Mesenteric fat pad (tissue), 1 donor: Measurements from ENCODE around the gene RERE. TPM values are rescaled to one million over a fixed set of nuclear protein-coding genes. Genes with fewer than 3 reads are reported as not detected.

Source experiments
- DNase-seq: peaks from one replicate; pipeline ENCODE4 v3.0.0-alpha.2; 2020; ENCODE audit warnings: low spot score
- total RNA-seq: library from RNA; stranded (reverse); fragmentation: NEBNext Ultra II Directional; extraction: Animal tissue kit (Norgen Biotek cat#: 25700); gene quantifications from one replicate; pipeline ENCODE4 v1.2.1, GENCODE V29; 2021
- donor health status: DM: yes; HTN: yes; CAD: no.

RERE gene
- total RNA-seq, 1 donor from 2014 or later, result 120 TPM

- no peak for DNase-seq
Measured at GRCh38 chr1:8415526-8416278, 401.7 kb downstream of the RERE start.

GRCh38 chr1:8412183-8412831 lies 405.1 kb downstream of the RERE start:
- no peak for DNase-seq

GRCh38 chr1:8411803-8412182 lies 405.6 kb downstream of the RERE start:
- DNase-seq, result no peak

GRCh38 chr1:8410791-8411190 lies 406.6 kb downstream of the RERE start:
- DNase-seq, result no peak

- DNase-seq, result no peak
Measured at GRCh38 chr1:8409606-8410005, 407.8 kb downstream of the RERE start.

GRCh38 chr1:8409106-8409505 lies 408.3 kb downstream of the RERE start:
- no peak for DNase-seq

GRCh38 chr1:8408151-8408839 lies 409.1 kb downstream of the RERE start:
- DNase-seq, result no peak

GRCh38 chr1:8407652-8408051 lies 409.8 kb downstream of the RERE start:
- no peak for DNase-seq

GRCh38 chr1:8406960-8407359 lies 410.5 kb downstream of the RERE start:
- no peak for DNase-seq

GRCh38 chr1:8406011-8406410 lies 411.4 kb downstream of the RERE start:
- no peak for DNase-seq

GRCh38 chr1:8404460-8405370 lies 412.7 kb downstream of the RERE start:
- DNase-seq, result no peak

- no peak for DNase-seq
Measured at GRCh38 chr1:8402109-8402710, 415.2 kb downstream of the RERE start.

- DNase-seq, result no peak
Measured at GRCh38 chr1:8398677-8399076, 418.8 kb downstream of the RERE start.

- no peak for DNase-seq
Measured at GRCh38 chr1:8398086-8398485, 419.4 kb downstream of the RERE start.

- no peak for DNase-seq
Measured at GRCh38 chr1:8397511-8397910, 419.9 kb downstream of the RERE start.

- DNase-seq, result no peak
Measured at GRCh38 chr1:8396786-8397406, 420.5 kb downstream of the RERE start.

- no peak for DNase-seq
Measured at GRCh38 chr1:8396083-8396785, 421.2 kb downstream of the RERE start.

GRCh38 chr1:8395433-8395866 lies 422.0 kb downstream of the RERE start:
- no peak for DNase-seq

GRCh38 chr1:8394456-8395321 lies 422.8 kb downstream of the RERE start:
- DNase-seq, result no peak
